Testis (tissue), 5 donors: ENCODE data around the gene DYNLT3. TPM values are rescaled to one million over a fixed set of nuclear protein-coding genes. Genes with fewer than 3 reads are reported as not detected.

Source experiments
- DNase-seq: peaks from one replicate; pipeline ENCODE4 v3.0.0-alpha.2; 2019
- H3K27ac ChIP-seq, 2 donors: fragments of 200-600 bp; sonication (generic); one replicate each; pipeline ENCODE4 v1.5.1; 2019
- H3K27me3 ChIP-seq: fragments of 200-600 bp; sonication (generic); one replicate; pipeline ENCODE4 v1.5.1; 2019
- H3K36me3 ChIP-seq: fragments of 200-600 bp; sonication (generic); one replicate; pipeline ENCODE4 v1.5.1; 2017; ENCODE audit warnings: low read depth; ENCODE audit errors: missing control alignments
- H3K4me1 ChIP-seq: fragments of 200-600 bp; sonication (generic); one replicate; pipeline ENCODE4 v1.5.1; 2019
- H3K4me3 ChIP-seq, 2 donors: fragments of 200-600 bp; sonication (generic); one replicate each; pipeline ENCODE4 v1.5.1; 2017 to 2019
- H3K9me3 ChIP-seq: fragments of 200-600 bp; sonication (generic); one replicate; pipeline ENCODE4 v1.5.1; 2017
- CTCF ChIP-seq, 3 experiments: fragments of 450-650 bp in 2 of 3; fragments of 200-600 bp in 1 of 3; sonication (generic) in 1 of 3; IDR thresholded peaks; one replicate each; pipeline ENCODE4 v1.5.1; 2016 to 2019; ENCODE audit warnings: antibody characterized with exemption in 3 of 3, mild to moderate bottlenecking in 2 of 3, moderate library complexity in 1 of 3
- POLR2A ChIP-seq: fragments of 450-650 bp; IDR thresholded peaks from one replicate; pipeline ENCODE4 v1.6.1; 2017; ENCODE audit warnings: antibody characterized with exemption, mild to moderate bottlenecking, moderate library complexity
- WGBS, 2 donors: methylation state at CpG; one replicate each; pipeline ENCODE4 v1.1.5; 2018; 5-methylcytosine and 5-hydroxymethylcytosine counted together
- intact Hi-C: fragments of 100-400 bp; cut with DNase I; formaldehyde crosslinking; loops from one replicate; pipeline ENCODE4 v1.15.1; 2023; ENCODE audit warnings: low total_unique reads
- long read RNA-seq, 2 donors: transcript quantifications; one replicate each; lab custom pipeline, GENCODE V29; 2026
- polyA plus RNA-seq: library from polyadenylated mRNA; stranded (reverse); fragments of 350-450 nt; fragmentation: Illumina TruSeq; extraction: RNeasy Lipid Tissue Mini Kit (QIAGEN cat#74804); gene quantifications from one replicate; pipeline ENCODE4 v1.2.3, GENCODE V29; 2014; ENCODE audit warnings: low read depth, low replicate concordance; ENCODE audit not compliant: insufficient read depth
- total RNA-seq, 2 donors: library from RNA; depleted of rRNA; stranded (reverse); fragments of >200 nt; gene quantifications; one replicate each; pipeline ENCODE4 v1.2.3, GENCODE V29; 2016

Gene DYNLT3
- total RNA-seq (10 to 100 TPM; 11.1 to 11.7 TPM), polyA plus RNA-seq (20.1 TPM)
- long read RNA-seq, donor 1, transcript DYNLT3-201 (5 exons, 2,217 nt), result major isoform, 33 of 33 reads
- long read RNA-seq, donor 1, partial matches to known transcripts, result 0 of 33 reads
- long read RNA-seq, donor 1, other reads (novel, unspliced or antisense), result 0 of 33 reads
- long read RNA-seq, donor 2, transcript DYNLT3-201 (5 exons, 2,217 nt), result major isoform, 13 of 13 reads
- long read RNA-seq, donor 2, partial matches to known transcripts, result 0 of 13 reads
- long read RNA-seq, donor 2, other reads (novel, unspliced or antisense), result 0 of 13 reads

- peak; percentile 83 for DNase-seq
- H3K27ac ChIP-seq, result peak within 1 kb of the TSS; percentile 84 to 88
- H3K36me3 ChIP-seq, result no peaks in the 10 kb centered on the region
- intact Hi-C loops, result loop anchor here (10.0 kb wide), 1 partner anchor 328 kb away; no protein-coding TSS in a partner anchor
- H3K4me1 ChIP-seq, result no peaks in the 10 kb centered on the region
- H3K27me3 ChIP-seq, result no peaks in the 10 kb centered on the region
- H3K9me3 ChIP-seq, result no peaks in the 10 kb centered on the region
- peak within 1 kb of the TSS; percentile 71 to 84 for H3K4me3 ChIP-seq
- TF ChIP-seq CTCF (IDR thresholded peaks at IDR 0.05) (no peak), POLR2A (no peak)
- 1% methylated on average over 40 of the region's 67 CpGs; no CpG with 5 or more reads in 1 of the 2 donors for WGBS, 2 donors
These were observed at the start of gene DYNLT3 for GRCh38 chrX:37846934-37847732. Gene DYNLT3 (minus strand): TSS chrX:37847571. CDS start chrX:37847510, 61 bp downstream.

- intact Hi-C loops, result no loop called here
- no peaks in the 10 kb centered on the region for H3K27me3 ChIP-seq
- no peak overlapping the region for H3K27ac ChIP-seq
- no peak overlapping the region for H3K4me3 ChIP-seq
- no peaks in the 10 kb centered on the region for H3K4me1 ChIP-seq
- H3K36me3 ChIP-seq, result no peaks in the 10 kb centered on the region
- H3K9me3 ChIP-seq, result no peaks in the 10 kb centered on the region
- DNase-seq, result no peak
- TF ChIP-seq POLR2A (no peak), CTCF (IDR thresholded peaks at IDR 0.05) (no peak)
- WGBS, 2 donors, result 64 to 67% methylated on average over 1 of the region's 1 CpG
These were observed 49.1 kb upstream of the DYNLT3 start for GRCh38 chrX:37896511-37896890.

- no peak for DNase-seq
- no peaks in the 10 kb centered on the region for H3K27me3 ChIP-seq
- H3K4me3 ChIP-seq, result no peak overlapping the region
- intact Hi-C loops, result no loop called here
- no peak overlapping the region for H3K27ac ChIP-seq
- no peaks in the 10 kb centered on the region for H3K4me1 ChIP-seq
- TF ChIP-seq CTCF (IDR thresholded peaks at IDR 0.05) (no peak), POLR2A (no peak)
- no peaks in the 10 kb centered on the region for H3K36me3 ChIP-seq
- H3K9me3 ChIP-seq, result no peaks in the 10 kb centered on the region
These were observed 48.6 kb upstream of the DYNLT3 start for GRCh38 chrX:37895795-37896510.

GRCh38 chrX:37894725-37895124 is 47.4 kb upstream of the DYNLT3 start:
- 58 to 61% methylated on average over 3 of the region's 3 CpGs for WGBS, 2 donors
- H3K4me3 ChIP-seq, result no peak overlapping the region

More at GRCh38 chrX:37894725-37895124, 47.4 kb upstream of the DYNLT3 start:
- Histone ChIP-seq H3K27me3 (no peaks in the 10 kb centered on the region), H3K4me1 (no peaks in the 10 kb centered on the region), H3K36me3 (no peaks in the 10 kb centered on the region), H3K9me3 (no peaks in the 10 kb centered on the region), H3K27ac (no peak overlapping the region)
- TF ChIP-seq POLR2A (no peak), CTCF (IDR thresholded peaks at IDR 0.05) (no peak)
- intact Hi-C loops, result no loop called here
- DNase-seq, result no peak
